ENCODE results near the gene SHB.
"Not testable (repeated sequence)": the region's sequence is repeated elsewhere in the genome, so short reads cannot be mapped to it uniquely, and the experiment has no call there.

The SHB gene

GRCh38 chr9:38064842-38065368 is 4.1 kb downstream of the SHB start:
- in situ Hi-C loops (cut with HindIII; ENCODE audit: low sequenced_read_pairs), result loop anchor here (5.0 kb wide), 1 partner anchor 53 kb away; no protein-coding TSS in a partner anchor

GRCh38 chr9:38063363-38063707 is 5.7 kb downstream of the SHB start:
- in situ Hi-C loops (cut with HindIII; ENCODE audit: low sequenced_read_pairs), result loop anchor here (5.0 kb wide), 1 partner anchor 51 kb away; no protein-coding TSS in a partner anchor

- in situ Hi-C loops (cut with HindIII; ENCODE audit: low sequenced_read_pairs), result loop anchor here (5.0 kb wide), 1 partner anchor 50 kb away; no protein-coding TSS in a partner anchor
Measured at GRCh38 chr9:38062498-38063362, 6.3 kb downstream of the SHB start.

- in situ Hi-C loops (cut with HindIII; ENCODE audit: low sequenced_read_pairs), result loop anchor here (5.0 kb wide), 1 partner anchor 50 kb away; no protein-coding TSS in a partner anchor
Measured at GRCh38 chr9:38062106-38062497, 6.9 kb downstream of the SHB start.

- in situ Hi-C loops (cut with HindIII; ENCODE audit: low sequenced_read_pairs), result loop anchor here (5.0 kb wide), 1 partner anchor 49 kb away; no protein-coding TSS in a partner anchor
Measured at GRCh38 chr9:38061326-38061977, 7.6 kb downstream of the SHB start.

- in situ Hi-C loops (cut with HindIII; ENCODE audit: low sequenced_read_pairs), result loop anchor here (5.0 kb wide), 1 partner anchor 48 kb away; no protein-coding TSS in a partner anchor
Measured at GRCh38 chr9:38060681-38061080, 8.3 kb downstream of the SHB start.

- in situ Hi-C loops (cut with HindIII; ENCODE audit: low sequenced_read_pairs), result no loop called here
Measured at GRCh38 chr9:38059233-38059936, 9.6 kb downstream of the SHB start.

GRCh38 chr9:38058452-38059232 is 10.4 kb downstream of the SHB start:
- in situ Hi-C loops (cut with HindIII; ENCODE audit: low sequenced_read_pairs), result no loop called here

GRCh38 chr9:38057416-38058195 is 11.4 kb downstream of the SHB start:
- in situ Hi-C loops (cut with HindIII; ENCODE audit: low sequenced_read_pairs), result no loop called here

GRCh38 chr9:38054653-38055052 is 14.4 kb downstream of the SHB start:
- in situ Hi-C loops (cut with HindIII; ENCODE audit: low sequenced_read_pairs), result no loop called here

- in situ Hi-C loops (cut with HindIII; ENCODE audit: low sequenced_read_pairs), result no loop called here
Measured at GRCh38 chr9:38053697-38054461, 15.1 kb downstream of the SHB start.

- in situ Hi-C loops (cut with HindIII; ENCODE audit: low sequenced_read_pairs), result no loop called here
Measured at GRCh38 chr9:38051780-38052546, 17.1 kb downstream of the SHB start.

- in situ Hi-C loops (cut with HindIII; ENCODE audit: low sequenced_read_pairs), result no loop called here
Measured at GRCh38 chr9:38048316-38048969, 20.6 kb downstream of the SHB start.

GRCh38 chr9:38047301-38048251 is 21.5 kb downstream of the SHB start:
- in situ Hi-C loops (cut with HindIII; ENCODE audit: low sequenced_read_pairs), result no loop called here

- in situ Hi-C loops (cut with HindIII; ENCODE audit: low sequenced_read_pairs), result no loop called here
Measured at GRCh38 chr9:38046661-38047300, 22.2 kb downstream of the SHB start.

GRCh38 chr9:38045939-38046338 is 23.1 kb downstream of the SHB start:
- in situ Hi-C loops (cut with HindIII; ENCODE audit: low sequenced_read_pairs), result not testable (repeated sequence)

Measured in DLD1 (cell line).